H1 (cell line): Measurements from ENCODE around the gene ARHGEF38. TPM values are rescaled to one million over a fixed set of nuclear protein-coding genes. Genes with fewer than 3 reads are reported as not detected.

ENCODE experiments used
- CTCF ChIA-PET: fragments of 300-600 bp; sonication (Branson Sonifier 250); formaldehyde crosslinking; loops from one replicate; lab custom pipeline; 2021; ENCODE audit not compliant: partially characterized antibody; lab: Charles Lee
- POLR2A ChIA-PET: fragments of 300-600 bp; sonication (Branson Sonifier 250); formaldehyde crosslinking; loops from one replicate; lab custom pipeline; 2021; ENCODE audit warnings: inconsistent platforms; ENCODE audit not compliant: partially characterized antibody; lab: Charles Lee
- DNase-seq, 2 experiments: peaks; one replicate each; pipeline versions ENCODE4 v3.0.0 to v3.0.0-alpha.2; 2010 to 2022; ENCODE audit warnings: low spot score in 2 of 2, low read depth in 1 of 2, mixed read lengths in 1 of 2
- FAIRE-seq: peaks from 2 replicates; lab custom pipeline; 2011; peaks lifted over from hg19 to GRCh38; lab: Jason Lieb, UNC
- H2AFZ ChIP-seq: 2 replicates; pipeline ENCODE4 v1.8.1; 2012; ENCODE audit warnings: low read length, inconsistent platforms
- H2AK5ac ChIP-seq: 2 replicates; pipeline ENCODE4 v1.6.1; 2013; ENCODE audit warnings: low read depth, low read length
- H2BK120ac ChIP-seq: replicated peaks from 2 replicates; pipeline ENCODE3; 2013; ENCODE audit warnings: low read depth, low read length, inconsistent platforms
- H2BK12ac ChIP-seq: 2 replicates; pipeline ENCODE4 v1.6.1; 2013; ENCODE audit warnings: low read depth, low read length
- H2BK15ac ChIP-seq: 2 replicates; pipeline ENCODE4 v1.6.1; 2013; ENCODE audit warnings: low read length
- H2BK20ac ChIP-seq: 2 replicates; pipeline ENCODE4 v1.6.1; 2013; ENCODE audit warnings: low read length
- H2BK5ac ChIP-seq: 2 replicates; pipeline ENCODE4 v1.6.1; 2013; ENCODE audit warnings: low read depth, low read length
- H3K14ac ChIP-seq: 2 replicates; pipeline ENCODE4 v1.6.1; 2013; ENCODE audit warnings: inconsistent platforms; ENCODE audit not compliant: insufficient read length
- H3K18ac ChIP-seq: 2 replicates; pipeline ENCODE4 v1.6.1; 2013; ENCODE audit warnings: low read length; ENCODE audit errors: extremely low read depth
- H3K23ac ChIP-seq: 2 replicates; pipeline ENCODE4 v1.6.1; 2013; ENCODE audit warnings: inconsistent platforms; ENCODE audit not compliant: insufficient read length
- H3K23me2 ChIP-seq: 2 replicates; pipeline ENCODE4 v1.6.1; 2013; ENCODE audit warnings: low read depth, low read length
- H3K27ac ChIP-seq: 2 replicates; pipeline ENCODE4 v1.6.1; 2011; ENCODE audit warnings: low read depth, low read length, inconsistent platforms
- H3K27me3 ChIP-seq, 4 experiments: replicated peaks in 1 of 4; 1 replicate in 1 of 4; 2 replicates in 3 of 4; pipeline versions ENCODE4 v1.6.1 to v1.8.1; 2011 to 2013; ENCODE audit warnings: low read length in 3 of 4, mild to moderate bottlenecking in 3 of 4, inconsistent platforms in 2 of 4, mixed read lengths in 2 of 4, moderate library complexity in 1 of 4; ENCODE audit not compliant: control insufficient read depth in 3 of 4, insufficient read depth in 3 of 4; ENCODE audit errors: extremely low read depth in 1 of 4
- H3K36me3 ChIP-seq, 4 experiments: 2 replicates each; pipeline versions ENCODE4 v1.6.1 to v1.8.1; 2011 to 2013; ENCODE audit warnings: mild to moderate bottlenecking in 4 of 4, low read length in 3 of 4, moderate library complexity in 2 of 4, control low read depth in 1 of 4, inconsistent platforms in 1 of 4; ENCODE audit not compliant: insufficient read depth in 4 of 4, control insufficient read depth in 2 of 4
- H3K4ac ChIP-seq: replicated peaks from 2 replicates; pipeline ENCODE3; 2013; ENCODE audit warnings: low read length, low read depth, mixed read lengths, inconsistent platforms; ENCODE audit not compliant: insufficient read length
- H3K4me1 ChIP-seq, 4 experiments: replicated peaks in 1 of 4; 1 replicate in 1 of 4; 2 replicates in 3 of 4; pipeline versions ENCODE4 v1.6.1 to v1.8.1; 2011 to 2013; ENCODE audit warnings: low read length in 3 of 4, inconsistent platforms in 2 of 4, mixed read lengths in 1 of 4; ENCODE audit not compliant: insufficient read depth in 4 of 4, control insufficient read depth in 3 of 4
- H3K4me2 ChIP-seq, 2 experiments: 2 replicates each; pipeline versions ENCODE4 v1.6.1 to v1.8.1; 2011 to 2013; ENCODE audit warnings: low read depth in 2 of 2, low read length in 2 of 2, control low read depth in 1 of 2, inconsistent platforms in 1 of 2, mild to moderate bottlenecking in 1 of 2; ENCODE audit not compliant: insufficient read depth in 1 of 2
- H3K4me3 ChIP-seq, 4 experiments: fragments of 200-600, 300-600 bp in 1 of 4; sonication (generic), shearing (Covaris generic), sonication (Bioruptor Twin) in 1 of 4; 2 replicates each; pipeline versions ENCODE4 v1.5.1 to v1.8.1; 2011 to 2016; ENCODE audit warnings: low read length in 4 of 4, low read depth in 3 of 4, control low read depth in 2 of 4, inconsistent platforms in 2 of 4, mild to moderate bottlenecking in 2 of 4, mixed read lengths in 1 of 4, moderate library complexity in 1 of 4; ENCODE audit not compliant: insufficient read depth in 2 of 4; ENCODE audit errors: extremely low read depth in 1 of 4
- H3K56ac ChIP-seq: replicated peaks from 2 replicates; pipeline ENCODE3; 2013; ENCODE audit warnings: low read depth, mild to moderate bottlenecking, mixed read lengths, low read length, inconsistent platforms; ENCODE audit not compliant: insufficient read length
- H3K79me1 ChIP-seq: 2 replicates; pipeline ENCODE4 v1.6.1; 2013; ENCODE audit warnings: low read depth, low read length, control low read depth
- H3K79me2 ChIP-seq, 2 experiments: 2 replicates each; pipeline versions ENCODE4 v1.6.1 to v1.8.1; 2012 to 2013; ENCODE audit warnings: low read length in 2 of 2, mild to moderate bottlenecking in 2 of 2, inconsistent platforms in 1 of 2; ENCODE audit not compliant: insufficient read depth in 2 of 2, control insufficient read depth in 1 of 2
- H3K9ac ChIP-seq, 4 experiments: replicated peaks in 1 of 4; 1 replicate in 1 of 4; 2 replicates in 3 of 4; pipeline versions ENCODE4 v1.6.1 to v1.8.1; 2011 to 2013; ENCODE audit warnings: low read depth in 3 of 4, low read length in 3 of 4, control low read depth in 2 of 4, mild to moderate bottlenecking in 2 of 4, moderate library complexity in 2 of 4, inconsistent platforms in 1 of 4; ENCODE audit errors: extremely low read depth in 1 of 4
- H3K9me3 ChIP-seq, 2 experiments: 2 replicates each; pipeline versions ENCODE4 v1.6.1 to v1.8.1; 2012 to 2013; ENCODE audit warnings: mild to moderate bottlenecking in 2 of 2, moderate library complexity in 2 of 2, control low read depth in 1 of 2, inconsistent platforms in 1 of 2, low read depth in 1 of 2, low read length in 1 of 2, mixed read lengths in 1 of 2; ENCODE audit not compliant: insufficient read depth in 2 of 2
- H4K20me1 ChIP-seq, 2 experiments: replicated peaks in 1 of 2; 2 replicates each; pipeline versions ENCODE3 to v1.8.1; 2011 to 2013; ENCODE audit warnings: inconsistent platforms in 2 of 2, low read length in 2 of 2, mild to moderate bottlenecking in 1 of 2; ENCODE audit not compliant: insufficient read depth in 2 of 2, control insufficient read depth in 1 of 2
- H4K5ac ChIP-seq: 2 replicates; pipeline ENCODE4 v1.6.1; 2013; ENCODE audit warnings: low read length, low read depth, mixed read lengths, inconsistent platforms; ENCODE audit not compliant: insufficient read length
- H4K8ac ChIP-seq: 2 replicates; pipeline ENCODE4 v1.8.0; 2013; ENCODE audit warnings: mild to moderate bottlenecking, moderate library complexity, low read length, inconsistent platforms; ENCODE audit not compliant: insufficient read depth; ENCODE audit errors: extremely low read depth
- H4K91ac ChIP-seq: replicated peaks from 2 replicates; pipeline ENCODE3; 2013; ENCODE audit warnings: low read length, mixed read lengths, inconsistent platforms; ENCODE audit not compliant: insufficient read length
- FOSL1 ChIP-seq: IDR thresholded peaks from 2 replicates; pipeline ENCODE4 v1.6.1; 2011; ENCODE audit warnings: mild to moderate bottlenecking, low read depth, low read length, moderate library complexity; ENCODE audit not compliant: insufficient read depth
- GTF2F1 ChIP-seq: IDR thresholded peaks from 2 replicates; pipeline ENCODE4 v1.6.1; 2012; ENCODE audit warnings: low read depth, low read length, improper control_type of control experiment, borderline replicate concordance
- JUN ChIP-seq: IDR thresholded peaks from 2 replicates; pipeline ENCODE4 v1.6.1; 2011; ENCODE audit warnings: low read depth, mild to moderate bottlenecking, improper control_type of control experiment, low read length
- MAFK ChIP-seq: IDR thresholded peaks from 2 replicates; pipeline ENCODE4 v1.6.1; 2012; ENCODE audit warnings: low read depth, mild to moderate bottlenecking, improper control_type of control experiment, low read length
- POLR2A ChIP-seq, 2 experiments: IDR thresholded peaks; 1 replicate in 1 of 2; 2 replicates in 1 of 2; pipeline ENCODE4 v1.6.1; 2011; ENCODE audit warnings: low read depth in 2 of 2, low read length in 2 of 2, mild to moderate bottlenecking in 2 of 2; ENCODE audit errors: control extremely low read depth in 1 of 2
- SIRT6 ChIP-seq: IDR thresholded peaks from one replicate; pipeline ENCODE4 v1.7.1; 2012; ENCODE audit warnings: low read length, inconsistent platforms
- TCF12 ChIP-seq: IDR thresholded peaks from 2 replicates; pipeline ENCODE4 v1.6.1; 2011; ENCODE audit warnings: low read depth, mild to moderate bottlenecking, low read length
- WGBS, 2 experiments: shearing (Covaris generic) in 1 of 2; methylation state at CpG; one replicate each; pipeline versions ENCODE4 v1.1.6 to v1.1.7; 2013 to 2015; ENCODE audit warnings: low lambda C conversion rate in 2 of 2, mixed read lengths in 2 of 2, inconsistent platforms in 1 of 2, low coverage in 1 of 2, missing lambda C conversion rate in 1 of 2; ENCODE audit not compliant: insufficient replicate concordance in 2 of 2, insufficient coverage in 1 of 2, insufficient read length in 1 of 2; ENCODE audit errors: extremely low coverage in 1 of 2, missing lambda C conversion rate in 1 of 2; 5-methylcytosine and 5-hydroxymethylcytosine counted together
- polyA plus RNA-seq, 7 experiments: library from polyadenylated mRNA; depleted of rRNA in 3 of 7; stranded (reverse) in 5 of 7; unstranded in 2 of 7; fragments of >200 nt in 5 of 7; fragments of 200-250 nt in 2 of 7; gene quantifications; 1 replicate in 5 of 7; 2 replicates in 1 of 7; 4 replicates in 1 of 7; pipeline versions ENCODE4 v1.2.1 to v1.2.3, GENCODE V29; 2011 to 2013; ENCODE audit warnings: missing spikeins in 2 of 7, mixed read lengths in 2 of 7
- total RNA-seq: library from RNA; stranded (reverse); fragmentation: NEBNext Ultra II Directional; extraction: Animal tissue kit (Norgen Biotek cat#: 25700); gene quantifications from 2 replicates; pipeline ENCODE4 v1.2.1, GENCODE V29; 2021
- TF ChIP-seq, protein P1 (sequence below): IDR thresholded peaks from 2 replicates; pipeline ENCODE4 v1.6.1; 2011; ENCODE audit warnings: low read depth, mild to moderate bottlenecking, low read length; ENCODE audit not compliant: insufficient read depth
- TF ChIP-seq, protein P2 (sequence below): IDR thresholded peaks from 2 replicates; pipeline ENCODE4 v1.6.1; 2012; ENCODE audit warnings: inconsistent platforms

The ARHGEF38 gene
- total and polyA plus RNA-seq, 2 of the 8 experiments (the other 6 are each of a cell fraction or from before 2014, with no cell fraction given): not detected

DNA sequence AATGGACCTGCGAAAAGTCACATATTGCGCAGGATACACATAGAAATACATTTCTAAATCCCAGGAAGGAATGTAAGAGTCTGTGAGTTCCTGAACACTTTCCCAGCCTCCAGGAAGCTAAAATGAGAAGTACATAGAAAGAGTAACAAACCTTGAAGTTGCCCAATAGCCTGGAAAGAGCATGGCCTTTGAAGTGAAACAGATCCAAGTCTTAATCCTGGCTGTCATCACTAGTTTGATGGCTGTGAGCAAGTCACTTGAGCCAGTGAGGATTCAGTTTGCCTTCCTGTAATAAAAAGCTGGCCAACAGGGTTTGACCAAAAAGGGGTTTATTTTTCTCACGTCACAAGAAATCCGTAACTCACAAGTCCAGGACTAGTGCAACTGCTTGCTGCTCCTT, 69.8 kb downstream of the ARHGEF38 start:
- Histone ChIP-seq H3K4me2 (no peak overlapping the region), H3K4me3 (no peak overlapping the region), H2BK5ac (no peak overlapping the region), H3K27me3 (no peaks in the 10 kb centered on the region), H2AK5ac (no peak overlapping the region), H3K4me1 (no peaks in the 10 kb centered on the region), H3K23ac (no peak overlapping the region), H3K79me2 (no peaks in the 10 kb centered on the region), H3K14ac (no peak overlapping the region), H3K79me1 (no peaks in the 10 kb centered on the region), H2AFZ (no peak overlapping the region; the same call in 1 of the 2 replicates), H3K9me3 (no peaks in the 10 kb centered on the region), H2BK12ac (no peak overlapping the region), H2BK120ac (no peak overlapping the region), H3K4ac (no peak overlapping the region), H2BK15ac (no peak overlapping the region), H4K8ac (no peak overlapping the region), H2BK20ac (no peak overlapping the region), H3K36me3 (no peaks in the 10 kb centered on the region), H4K5ac (no peak overlapping the region), H4K20me1 (no peaks in the 10 kb centered on the region), H3K9ac (no peak overlapping the region), H3K27ac (no peak overlapping the region), H3K56ac (no peak overlapping the region), H4K91ac (no peak overlapping the region), H3K23me2 (no peaks in the 10 kb centered on the region), H3K18ac (no peak overlapping the region)
- POLR2A ChIA-PET: no interaction called here
- DNase-seq (no peak), FAIRE-seq (no peak)
- TF ChIP-seq POLR2A (IDR thresholded peaks at IDR 0.05; ENCODE audit: control extremely low read depth in 1 of 2, low read depth in 2 of 2, low read length in 2 of 2) (no peak), SIRT6 (no peak), JUN (no peak), MAFK (no peak), FOSL1 (no peak), TCF12 (no peak), GTF2F1 (no peak)
- TF ChIP-seq, protein P1, sequence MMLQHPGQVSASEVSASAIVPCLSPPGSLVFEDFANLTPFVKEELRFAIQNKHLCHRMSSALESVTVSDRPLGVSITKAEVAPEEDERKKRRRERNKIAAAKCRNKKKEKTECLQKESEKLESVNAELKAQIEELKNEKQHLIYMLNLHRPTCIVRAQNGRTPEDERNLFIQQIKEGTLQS: no peak
- TF ChIP-seq, protein P2, sequence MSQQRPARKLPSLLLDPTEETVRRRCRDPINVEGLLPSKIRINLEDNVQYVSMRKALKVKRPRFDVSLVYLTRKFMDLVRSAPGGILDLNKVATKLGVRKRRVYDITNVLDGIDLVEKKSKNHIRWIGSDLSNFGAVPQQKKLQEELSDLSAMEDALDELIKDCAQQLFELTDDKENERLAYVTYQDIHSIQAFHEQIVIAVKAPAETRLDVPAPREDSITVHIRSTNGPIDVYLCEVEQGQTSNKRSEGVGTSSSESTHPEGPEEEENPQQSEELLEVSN: no peak
- CTCF ChIA-PET: interaction anchor here (1.1 to 4.3 kb wide), 4 partner anchors 10 to 101 kb away, joined by 3 to 24 read pairs (median 5); no protein-coding TSS in a partner anchor
- WGBS, 2 experiments: 95% methylated on average over 4 of the region's 4 CpGs; no CpG with 5 or more reads in 1 of the 2 experiments
